Gastrocnemius medialis (tissue), 4 donors: ENCODE measurements around the gene RASGEF1B.

Experiments
- CTCF ChIP-seq, 5 experiments: fragments of 450-650 bp in 3 of 5; fragments of 200-600 bp in 2 of 5; sonication (generic) in 2 of 5; IDR thresholded peaks in 4 of 5; conservative IDR thresholded peaks in 1 of 5; 1 replicate in 4 of 5; 2 replicates in 1 of 5; pipeline ENCODE4 v1.5.1; 2016 to 2019; ENCODE audit warnings: antibody characterized with exemption in 5 of 5, mild to moderate bottlenecking in 3 of 5, moderate library complexity in 3 of 5
- POLR2A ChIP-seq, 2 donors: fragments of 450-650 bp; IDR thresholded peaks; one replicate each; pipeline ENCODE4 v1.6.1; 2017; ENCODE audit warnings: antibody characterized with exemption in 2 of 2, mild to moderate bottlenecking in 2 of 2, moderate library complexity in 2 of 2

DNA sequence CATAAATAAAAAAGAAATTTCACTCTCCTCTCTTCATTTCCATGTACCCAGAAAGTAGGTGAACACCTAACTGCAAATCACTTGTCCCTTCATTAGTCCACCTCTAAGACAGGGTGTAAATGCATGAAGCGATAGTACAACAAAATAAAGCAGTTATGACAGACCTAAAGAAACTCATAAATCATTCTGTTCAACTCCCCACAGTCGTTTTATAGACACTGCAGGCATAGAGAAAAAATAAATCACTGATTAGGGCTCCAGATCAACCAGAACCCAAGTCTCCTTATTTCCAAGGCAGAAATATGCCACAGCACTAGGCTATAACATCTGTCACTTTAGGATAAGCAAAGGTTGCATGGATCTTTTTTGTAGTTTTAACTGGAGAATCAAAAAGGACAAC lies 3.0 kb downstream of the RASGEF1B start:
- TF ChIP-seq CTCF (IDR thresholded peaks at IDR 0.05 in 4 of 5, conservative IDR thresholded peaks at IDR 0.05 in 1 of 5) (no peak), POLR2A (IDR thresholded peaks at IDR 0.05) (no peak)
